Stimulated activated naive B cell treated with anti-CD40 and anti-IgM and Interleukin-4, amounts not matched to agents 10 μg/mL and 1 μg/mL and 100 μg/mL, for 72 hours (primary cell): ENCODE measurements around the gene UPK1B.
"Not testable (repeated sequence)": the region's sequence is repeated elsewhere in the genome, so short reads cannot be mapped to it uniquely, and the experiment has no call there.

Experiments
- ATAC-seq, 2 donors: fragments of 150-1000 bp; cut with Tn5 transposase; replicated peaks; 2 replicates each; pipeline ENCODE4 v1.10.0; 2021; ENCODE audit warnings: moderate library complexity in 1 of 2
- DNase-seq: peaks from one replicate; pipeline ENCODE4 v3.0.0; 2021
- H3K27ac Mint-ChIP-seq: one replicate; pipeline ENCODE4 v1.8.0; 2022; ENCODE audit warnings: mild to moderate bottlenecking, mixed read lengths
- H3K27me3 Mint-ChIP-seq, 2 donors: one replicate each; pipeline ENCODE4 v1.8.0; 2022; ENCODE audit warnings: mixed read lengths in 2 of 2
- H3K36me3 Mint-ChIP-seq, 2 donors: one replicate each; pipeline ENCODE4 v1.8.0; 2022; ENCODE audit warnings: mixed read lengths in 2 of 2, mild to moderate bottlenecking in 1 of 2
- H3K4me1 Mint-ChIP-seq, 2 donors: one replicate each; pipeline ENCODE4 v1.8.0; 2022; ENCODE audit warnings: mixed read lengths in 2 of 2, mild to moderate bottlenecking in 1 of 2
- H3K4me3 Mint-ChIP-seq, 2 donors: one replicate each; pipeline ENCODE4 v1.8.0; 2022; ENCODE audit warnings: mild to moderate bottlenecking in 2 of 2, mixed read lengths in 2 of 2, moderate library complexity in 1 of 2
- H3K9me3 Mint-ChIP-seq, 2 donors: one replicate each; pipeline ENCODE4 v1.8.0; 2022; ENCODE audit warnings: mixed read lengths in 2 of 2, mild to moderate bottlenecking in 1 of 2

The UPK1B gene

GRCh38 chr3:119173325-119173724 lies at the start of gene UPK1B:
UPK1B (plus strand) TSS chr3:119173598; CDS start chr3:119186742, 13,144 bp downstream.
- H3K4me1 Mint-ChIP-seq = no peaks in the 10 kb centered on the region
- H3K4me3 Mint-ChIP-seq = no peak within 1 kb of the TSS
- H3K27ac Mint-ChIP-seq = no peak within 1 kb of the TSS
- no peak for DNase-seq
- peaks cover 8 to 22% of the 10 kb centered on the region in 2 donors for H3K27me3 Mint-ChIP-seq
- H3K9me3 Mint-ChIP-seq = no peaks in the 10 kb centered on the region
- H3K36me3 Mint-ChIP-seq = no peaks in the 10 kb centered on the region
- no peak for ATAC-seq

DNA sequence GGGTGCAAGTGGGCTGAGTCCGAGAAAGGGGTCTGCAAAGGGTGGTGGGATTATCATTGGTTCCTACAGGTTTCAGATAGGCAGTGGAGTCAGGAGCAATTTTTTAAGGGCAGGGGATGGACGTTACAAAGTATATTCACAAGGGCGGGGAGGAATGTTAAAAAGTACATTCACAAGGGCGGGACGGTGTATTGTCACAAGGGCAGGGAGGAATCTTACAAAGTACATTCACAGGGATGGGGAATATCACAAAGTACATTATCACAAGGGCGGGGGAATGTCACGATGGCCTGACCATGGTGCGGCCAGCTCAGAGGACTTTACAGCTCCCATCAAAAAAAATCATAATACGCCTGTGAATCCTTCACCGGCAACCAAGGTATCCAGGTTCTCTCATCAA lies 48.1 kb upstream of the UPK1B start:
- DNase-seq (no peak), ATAC-seq (no peak)
- no peak overlapping the region for H3K27ac Mint-ChIP-seq
- H3K9me3 Mint-ChIP-seq = peaks cover under 1 to 3% of the 10 kb centered on the region in 2 donors
- H3K36me3 Mint-ChIP-seq = peaks cover 0 to under 1% of the 10 kb centered on the region in 2 donors
- no peaks in the 10 kb centered on the region for H3K4me1 Mint-ChIP-seq
- H3K27me3 Mint-ChIP-seq = peaks cover 18 to 28% of the 10 kb centered on the region in 2 donors
- H3K4me3 Mint-ChIP-seq = no peak overlapping the region

- H3K9me3 Mint-ChIP-seq = peaks cover 0 to 3% of the 10 kb centered on the region in 2 donors
- DNase-seq (no peak), ATAC-seq (no peak)
- H3K27ac Mint-ChIP-seq = no peak overlapping the region
- peaks cover 2 to 3% of the 10 kb centered on the region in 2 donors for H3K36me3 Mint-ChIP-seq
- no peaks in the 10 kb centered on the region for H3K4me1 Mint-ChIP-seq
- H3K4me3 Mint-ChIP-seq = no peak overlapping the region
- H3K27me3 Mint-ChIP-seq = peaks cover 20 to 27% of the 10 kb centered on the region in 2 donors
These were observed 47.5 kb upstream of the UPK1B start for GRCh38 chr3:119125742-119126504.

DNA sequence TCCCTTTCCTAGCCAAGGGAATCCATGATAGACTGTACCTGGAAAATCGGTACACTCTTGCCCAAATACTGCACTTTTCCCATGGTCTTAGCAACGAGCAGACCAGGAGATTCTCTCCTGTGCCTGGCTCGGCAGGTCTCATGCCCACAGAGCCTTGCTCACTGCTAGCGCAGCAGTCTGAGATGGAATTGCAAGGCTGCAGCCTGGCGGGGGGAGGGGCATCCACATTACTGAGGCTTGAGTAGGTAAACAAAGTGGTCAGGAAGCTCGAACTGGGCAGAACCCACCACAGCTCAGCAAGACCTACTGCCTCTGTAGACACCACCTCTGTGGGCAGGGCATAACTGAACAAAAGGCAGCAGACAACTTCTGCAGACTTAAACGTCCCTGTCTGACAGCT lies 43.1 kb upstream of the UPK1B start:
- not testable (repeated sequence) for DNase-seq, H3K4me3 Mint-ChIP-seq, H3K9me3 Mint-ChIP-seq, H3K4me1 Mint-ChIP-seq, ATAC-seq, H3K36me3 Mint-ChIP-seq, H3K27ac Mint-ChIP-seq
- peaks cover 22 to 24% of the 10 kb centered on the region in 2 donors for H3K27me3 Mint-ChIP-seq

DNA sequence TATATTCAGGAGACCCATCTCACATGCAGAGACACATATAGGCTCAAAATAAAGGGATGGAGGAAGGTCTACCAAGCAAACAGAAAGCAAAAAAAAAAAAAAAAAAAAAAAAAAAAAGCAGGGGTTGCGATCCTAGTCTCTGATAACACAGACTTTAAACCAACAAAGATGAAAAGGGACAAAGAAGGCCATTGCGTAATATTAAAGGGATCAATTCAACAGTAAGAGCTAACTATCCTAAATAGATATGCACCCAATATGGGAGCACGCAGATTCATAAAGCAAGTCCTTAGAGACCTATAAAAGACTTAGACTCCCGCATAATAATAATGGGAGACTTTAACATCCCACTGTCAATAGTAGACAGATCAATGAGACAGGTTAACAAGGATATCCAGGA lies 41.1 kb upstream of the UPK1B start:
- not testable (repeated sequence) for H3K4me3 Mint-ChIP-seq, ATAC-seq, H3K4me1 Mint-ChIP-seq, H3K27ac Mint-ChIP-seq, H3K9me3 Mint-ChIP-seq, DNase-seq, H3K36me3 Mint-ChIP-seq
- peaks cover 10 to 13% of the 10 kb centered on the region in 2 donors for H3K27me3 Mint-ChIP-seq

GRCh38 chr3:119139360-119139759 lies 34.0 kb upstream of the UPK1B start:
- H3K27me3 Mint-ChIP-seq, H3K36me3 Mint-ChIP-seq, DNase-seq, H3K4me1 Mint-ChIP-seq, ATAC-seq, H3K27ac Mint-ChIP-seq, H3K9me3 Mint-ChIP-seq, H3K4me3 Mint-ChIP-seq: not testable (repeated sequence)

- no peak for DNase-seq
- Mint-ChIP-seq H3K36me3 (no peaks in the 10 kb centered on the region), H3K27me3 (peaks cover 0 to under 1% of the 10 kb centered on the region in 2 donors), H3K9me3 (no peaks in the 10 kb centered on the region), H3K4me3 (no peak overlapping the region), H3K4me1 (no peaks in the 10 kb centered on the region), H3K27ac (no peak overlapping the region)
- no peak for ATAC-seq
These were observed 32.9 kb upstream of the UPK1B start for GRCh38 chr3:119140466-119140865.

- no peak for DNase-seq
- no peak overlapping the region for H3K4me3 Mint-ChIP-seq
- no peaks in the 10 kb centered on the region for H3K27me3 Mint-ChIP-seq
- no peaks in the 10 kb centered on the region for H3K4me1 Mint-ChIP-seq
- no peaks in the 10 kb centered on the region for H3K36me3 Mint-ChIP-seq
- ATAC-seq = peak; percentile 27 to 31
- H3K9me3 Mint-ChIP-seq = no peaks in the 10 kb centered on the region
- H3K27ac Mint-ChIP-seq = no peak overlapping the region
These were observed 28.3 kb upstream of the UPK1B start for GRCh38 chr3:119145128-119145499.

- Mint-ChIP-seq H3K9me3 (no peaks in the 10 kb centered on the region), H3K4me3 (no peak within 1 kb of the TSS), H3K27ac (peak within 1 kb of the TSS; percentile 0), H3K27me3 (no peaks in the 10 kb centered on the region), H3K36me3 (no peaks in the 10 kb centered on the region), H3K4me1 (no peaks in the 10 kb centered on the region)
- ATAC-seq = peak; percentile 55 to 63
- no peak for DNase-seq
These were observed 27.8 kb upstream of the UPK1B start, which contains the start of gene TEX55 for GRCh38 chr3:119145500-119146167. TEX55 (plus strand) TSS chr3:119146165; CDS start chr3:119146190, 25 bp downstream.

GRCh38 chr3:119146578-119147375 lies 26.6 kb upstream of the UPK1B start:
- H3K4me1 Mint-ChIP-seq = no peaks in the 10 kb centered on the region
- no peak for DNase-seq
- no peaks in the 10 kb centered on the region for H3K9me3 Mint-ChIP-seq
- no peaks in the 10 kb centered on the region for H3K36me3 Mint-ChIP-seq
- no peaks in the 10 kb centered on the region for H3K27me3 Mint-ChIP-seq
- no peak overlapping the region for H3K4me3 Mint-ChIP-seq
- no peak overlapping the region for H3K27ac Mint-ChIP-seq
- ATAC-seq = no peak

GRCh38 chr3:119147494-119147893 lies 25.9 kb upstream of the UPK1B start:
- Mint-ChIP-seq H3K9me3 (no peaks in the 10 kb centered on the region), H3K27ac (no peak overlapping the region), H3K36me3 (no peaks in the 10 kb centered on the region), H3K4me3 (no peak overlapping the region), H3K4me1 (no peaks in the 10 kb centered on the region), H3K27me3 (peaks cover 0 to 2% of the 10 kb centered on the region in 2 donors)
- DNase-seq = no peak
- ATAC-seq = no peak

GRCh38 chr3:119148493-119149180 lies 24.8 kb upstream of the UPK1B start:
- no peak for DNase-seq
- Mint-ChIP-seq H3K9me3 (peaks cover 3 to 4% of the 10 kb centered on the region in 2 donors), H3K36me3 (peaks cover 0 to 4% of the 10 kb centered on the region in 2 donors), H3K4me1 (no peaks in the 10 kb centered on the region), H3K27ac (no peak overlapping the region), H3K4me3 (no peak overlapping the region), H3K27me3 (peaks cover 0 to 12% of the 10 kb centered on the region in 2 donors)
- no peak for ATAC-seq

DNA sequence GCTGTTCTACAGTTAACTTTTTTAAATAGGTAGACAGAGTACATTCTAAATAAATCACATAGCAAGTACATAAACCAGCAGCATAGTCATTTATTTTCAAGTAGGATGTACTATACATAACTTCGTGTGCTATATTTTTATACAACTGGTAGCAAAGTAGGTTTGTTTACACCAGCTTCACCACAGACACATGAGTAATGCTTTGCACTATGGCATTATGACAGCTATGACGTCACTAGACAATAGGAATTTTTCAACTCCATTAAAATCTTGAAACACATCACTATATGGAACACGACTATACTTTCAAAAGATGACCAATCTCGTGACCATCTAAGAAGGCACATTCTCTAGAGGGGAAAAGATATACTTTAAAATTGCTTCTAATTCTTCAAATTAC lies 23.9 kb upstream of the UPK1B start:
- DNase-seq (no peak), ATAC-seq (no peak)
- H3K27me3 Mint-ChIP-seq = peaks cover 2 to 19% of the 10 kb centered on the region in 2 donors
- no peak overlapping the region for H3K4me3 Mint-ChIP-seq
- H3K36me3 Mint-ChIP-seq = peaks cover 0 to 6% of the 10 kb centered on the region in 2 donors
- no peak overlapping the region for H3K27ac Mint-ChIP-seq
- no peaks in the 10 kb centered on the region for H3K4me1 Mint-ChIP-seq
- H3K9me3 Mint-ChIP-seq = peaks cover 6 to 11% of the 10 kb centered on the region in 2 donors

- Mint-ChIP-seq H3K9me3 (peaks cover 11 to 28% of the 10 kb centered on the region in 2 donors), H3K27ac (peak overlapping the region; percentile 33), H3K4me1 (peaks cover 2 to 6% of the 10 kb centered on the region in 2 donors), H3K27me3 (peaks cover 7 to 31% of the 10 kb centered on the region in 2 donors), H3K36me3 (peaks cover 0 to 12% of the 10 kb centered on the region in 2 donors), H3K4me3 (no peak overlapping the region)
- ATAC-seq (peak; percentile 67 to 73), DNase-seq (no peak)
These were observed 16.5 kb upstream of the UPK1B start for GRCh38 chr3:119156868-119157267.
